Body of pancreas (tissue), 4 donors: Measurements from ENCODE around the gene TAF12.

Experiments used
- POLR2A ChIP-seq, 3 donors: fragments of 450-650 bp; IDR thresholded peaks; one replicate each; pipeline ENCODE4 v1.6.1; 2016; ENCODE audit warnings: antibody characterized with exemption in 3 of 3, mild to moderate bottlenecking in 2 of 3
- TF ChIP-seq, protein P1 (sequence below), 7 experiments: fragments of 450-650 bp in 4 of 7; fragments of 200-600 bp in 3 of 7; sonication (generic) in 3 of 7; IDR thresholded peaks; one replicate each; pipeline ENCODE4 v1.5.1; 2016 to 2019; ENCODE audit warnings: antibody characterized with exemption in 7 of 7

DNA sequence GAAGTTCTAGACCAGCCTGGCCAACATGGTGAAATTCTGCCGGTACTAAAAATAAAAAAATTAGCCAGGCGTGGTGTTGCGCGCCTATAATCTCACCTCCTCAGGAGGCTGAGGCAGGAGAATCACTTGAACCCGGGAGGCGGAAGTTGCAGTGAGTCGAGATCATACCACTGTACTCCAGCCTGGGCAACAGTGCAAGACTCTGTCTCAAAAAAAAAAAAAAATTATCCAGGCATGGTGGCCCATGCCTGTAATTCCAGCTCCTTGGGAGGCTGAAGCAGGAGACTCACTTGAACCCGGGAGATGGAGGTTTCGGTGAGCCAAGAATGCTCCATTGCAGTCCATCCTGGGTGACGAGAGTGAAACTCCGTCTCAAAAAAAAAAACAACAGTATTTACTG, 69.3 kb downstream of the TAF12 start:
- TF ChIP-seq, protein P1, sequence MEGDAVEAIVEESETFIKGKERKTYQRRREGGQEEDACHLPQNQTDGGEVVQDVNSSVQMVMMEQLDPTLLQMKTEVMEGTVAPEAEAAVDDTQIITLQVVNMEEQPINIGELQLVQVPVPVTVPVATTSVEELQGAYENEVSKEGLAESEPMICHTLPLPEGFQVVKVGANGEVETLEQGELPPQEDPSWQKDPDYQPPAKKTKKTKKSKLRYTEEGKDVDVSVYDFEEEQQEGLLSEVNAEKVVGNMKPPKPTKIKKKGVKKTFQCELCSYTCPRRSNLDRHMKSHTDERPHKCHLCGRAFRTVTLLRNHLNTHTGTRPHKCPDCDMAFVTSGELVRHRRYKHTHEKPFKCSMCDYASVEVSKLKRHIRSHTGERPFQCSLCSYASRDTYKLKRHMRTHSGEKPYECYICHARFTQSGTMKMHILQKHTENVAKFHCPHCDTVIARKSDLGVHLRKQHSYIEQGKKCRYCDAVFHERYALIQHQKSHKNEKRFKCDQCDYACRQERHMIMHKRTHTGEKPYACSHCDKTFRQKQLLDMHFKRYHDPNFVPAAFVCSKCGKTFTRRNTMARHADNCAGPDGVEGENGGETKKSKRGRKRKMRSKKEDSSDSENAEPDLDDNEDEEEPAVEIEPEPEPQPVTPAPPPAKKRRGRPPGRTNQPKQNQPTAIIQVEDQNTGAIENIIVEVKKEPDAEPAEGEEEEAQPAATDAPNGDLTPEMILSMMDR (IDR thresholded peaks at IDR 0.05): no peak
- TF ChIP-seq POLR2A (IDR thresholded peaks at IDR 0.05): no peak
